Fibroblast of villous mesenchyme (primary cell): ENCODE results near the gene THBS2. TPM values are rescaled to one million over a fixed set of nuclear protein-coding genes. Genes with fewer than 3 reads are reported as not detected.

ENCODE experiments used
- DNase-seq: peaks from one replicate; pipeline ENCODE4 v3.0.0-alpha.2; 2010; ENCODE audit warnings: low read depth
- H3K4me3 ChIP-seq: 2 replicates; pipeline ENCODE4 v1.5.1; 2011; ENCODE audit warnings: low read depth, mild to moderate bottlenecking, low read length
- total RNA-seq: library from RNA; depleted of rRNA; stranded (reverse); fragments of >200 nt; gene quantifications from 2 replicates; pipeline ENCODE4 v1.2.3, GENCODE V29; 2012
- TF ChIP-seq, protein P1 (sequence below): IDR thresholded peaks from 2 replicates; pipeline ENCODE4 v1.5.1; 2012; ENCODE audit warnings: low read depth, mild to moderate bottlenecking, low read length; ENCODE audit not compliant: insufficient read depth

Gene THBS2
- total RNA-seq, 1 donor, result 374 TPM

DNA sequence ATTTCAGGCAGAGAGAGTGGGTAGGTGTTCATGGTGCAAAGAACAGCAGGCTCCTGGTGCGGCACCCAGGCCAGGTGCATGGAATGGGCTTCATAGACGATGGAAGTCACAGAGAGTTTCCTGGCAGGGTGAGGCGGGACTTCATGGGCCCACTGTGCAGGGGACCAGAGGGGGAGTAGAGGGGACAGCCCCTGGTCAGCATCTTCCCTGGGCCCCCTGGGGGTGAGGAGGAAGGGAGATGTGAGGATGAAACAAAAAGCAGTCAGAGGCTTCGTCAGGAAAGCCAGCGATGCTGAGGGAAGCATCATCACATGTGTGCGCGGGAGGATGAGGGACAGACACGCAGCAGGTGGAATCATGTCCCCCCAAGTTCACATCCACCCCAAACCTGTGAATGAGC lies 2.4 kb upstream of the THBS2 start:
- DNase-seq, result no peak
- TF ChIP-seq, protein P1, sequence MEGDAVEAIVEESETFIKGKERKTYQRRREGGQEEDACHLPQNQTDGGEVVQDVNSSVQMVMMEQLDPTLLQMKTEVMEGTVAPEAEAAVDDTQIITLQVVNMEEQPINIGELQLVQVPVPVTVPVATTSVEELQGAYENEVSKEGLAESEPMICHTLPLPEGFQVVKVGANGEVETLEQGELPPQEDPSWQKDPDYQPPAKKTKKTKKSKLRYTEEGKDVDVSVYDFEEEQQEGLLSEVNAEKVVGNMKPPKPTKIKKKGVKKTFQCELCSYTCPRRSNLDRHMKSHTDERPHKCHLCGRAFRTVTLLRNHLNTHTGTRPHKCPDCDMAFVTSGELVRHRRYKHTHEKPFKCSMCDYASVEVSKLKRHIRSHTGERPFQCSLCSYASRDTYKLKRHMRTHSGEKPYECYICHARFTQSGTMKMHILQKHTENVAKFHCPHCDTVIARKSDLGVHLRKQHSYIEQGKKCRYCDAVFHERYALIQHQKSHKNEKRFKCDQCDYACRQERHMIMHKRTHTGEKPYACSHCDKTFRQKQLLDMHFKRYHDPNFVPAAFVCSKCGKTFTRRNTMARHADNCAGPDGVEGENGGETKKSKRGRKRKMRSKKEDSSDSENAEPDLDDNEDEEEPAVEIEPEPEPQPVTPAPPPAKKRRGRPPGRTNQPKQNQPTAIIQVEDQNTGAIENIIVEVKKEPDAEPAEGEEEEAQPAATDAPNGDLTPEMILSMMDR, result no peak
- no peak overlapping the region for H3K4me3 ChIP-seq

DNA sequence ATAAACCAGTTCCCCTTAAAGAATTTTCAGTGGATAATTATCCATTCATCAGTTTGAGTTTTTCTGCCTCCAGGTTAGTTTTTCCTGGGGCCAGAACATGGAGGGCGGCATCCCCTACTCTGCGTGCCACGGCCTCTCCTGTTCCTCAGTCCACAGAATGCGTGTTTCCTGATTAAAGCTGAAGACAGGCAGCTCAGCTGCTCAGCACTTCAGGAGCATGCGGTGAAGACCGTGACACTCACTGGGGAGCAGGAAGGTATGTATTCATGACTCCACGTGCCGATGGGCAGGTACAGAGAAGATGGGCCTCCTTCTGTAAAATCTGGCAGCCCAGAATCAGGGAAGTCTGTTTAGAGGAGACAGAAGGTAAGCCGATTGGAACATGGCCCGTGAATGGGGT lies 2.0 kb upstream of the THBS2 start:
- TF ChIP-seq, protein P1, result no peak
- DNase-seq, result no peak
- H3K4me3 ChIP-seq, result no peak overlapping the region

DNA sequence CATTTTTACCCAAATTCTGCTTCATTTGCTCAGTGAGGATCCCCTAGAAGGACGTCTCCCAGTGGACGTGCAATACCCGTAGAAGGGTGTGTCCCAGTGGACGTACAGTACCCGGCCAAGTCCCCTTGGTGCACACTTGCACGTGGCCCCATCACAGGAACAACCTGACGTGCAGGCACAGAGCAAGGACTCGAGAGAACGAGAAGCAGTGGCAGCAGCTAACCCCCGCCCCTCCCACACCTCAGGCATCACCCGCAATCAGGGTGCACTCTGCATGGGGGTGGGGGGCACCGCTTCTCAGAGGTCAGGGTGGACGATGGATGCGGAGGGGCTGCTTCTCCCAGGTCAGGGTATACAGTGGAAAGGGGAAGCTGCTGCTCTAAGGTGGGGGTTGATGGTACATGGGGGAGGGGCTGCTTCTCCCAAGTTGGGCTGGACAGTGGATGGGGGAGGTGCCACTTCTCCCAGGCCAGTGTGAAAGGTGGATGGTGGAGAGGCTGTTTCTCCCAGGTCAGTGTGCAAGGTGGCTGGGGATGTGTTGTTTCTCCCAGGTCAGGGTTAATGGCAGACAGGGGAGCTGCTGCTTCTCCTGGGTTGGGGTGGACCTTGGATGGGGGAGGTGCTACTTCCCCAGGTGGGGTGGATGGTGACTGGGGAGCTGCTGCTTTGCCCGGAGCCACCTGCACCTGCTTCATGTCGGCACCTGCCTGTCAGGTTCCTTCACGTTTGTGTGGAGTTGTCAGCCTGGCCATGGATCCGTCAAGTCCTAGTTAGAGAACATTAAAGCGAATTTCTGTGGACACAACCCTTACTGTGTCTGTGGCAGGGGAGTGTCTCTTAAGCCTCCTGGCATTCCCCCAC lies 1.0 kb upstream of the THBS2 start:
- DNase-seq, result no peak
- H3K4me3 ChIP-seq, result no peak overlapping the region
- TF ChIP-seq, protein P1, result no peak

DNA sequence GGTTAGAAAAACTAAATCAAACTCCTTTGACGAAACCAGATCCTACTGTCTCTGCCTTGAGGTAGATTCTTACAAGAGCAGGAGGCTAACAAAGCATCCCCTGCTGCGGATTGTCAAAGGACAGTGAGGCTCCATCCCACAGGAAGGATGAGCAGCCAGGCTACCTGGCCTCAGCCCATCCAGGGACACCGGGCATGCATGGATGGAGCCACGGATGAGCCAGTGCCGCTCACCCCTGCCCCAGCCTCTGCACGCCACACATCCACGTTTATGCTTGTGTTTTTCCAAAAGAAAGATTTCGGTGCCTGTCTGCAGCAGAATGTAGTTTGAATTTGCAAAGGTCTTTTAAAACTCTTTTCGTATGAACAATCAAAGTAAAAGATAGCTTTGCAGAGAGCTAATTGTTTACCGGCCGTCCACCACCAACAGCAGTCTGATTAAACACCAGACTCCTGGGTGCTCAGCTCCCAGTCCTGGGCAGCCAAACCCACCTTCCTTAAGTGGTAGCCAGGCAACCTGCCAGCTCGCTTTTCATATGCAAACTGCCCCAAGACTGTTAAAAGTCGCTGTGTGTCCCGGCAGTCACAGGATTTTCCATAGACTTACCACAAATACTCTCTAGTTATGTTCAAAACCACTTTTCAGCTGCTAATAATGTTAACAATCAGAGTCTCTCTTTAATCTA lies 999 bp downstream of the THBS2 start:
- TF ChIP-seq, protein P1, result no peak
- peak; percentile 22 for DNase-seq
- H3K4me3 ChIP-seq, result peak overlapping the region; percentile 63

DNA sequence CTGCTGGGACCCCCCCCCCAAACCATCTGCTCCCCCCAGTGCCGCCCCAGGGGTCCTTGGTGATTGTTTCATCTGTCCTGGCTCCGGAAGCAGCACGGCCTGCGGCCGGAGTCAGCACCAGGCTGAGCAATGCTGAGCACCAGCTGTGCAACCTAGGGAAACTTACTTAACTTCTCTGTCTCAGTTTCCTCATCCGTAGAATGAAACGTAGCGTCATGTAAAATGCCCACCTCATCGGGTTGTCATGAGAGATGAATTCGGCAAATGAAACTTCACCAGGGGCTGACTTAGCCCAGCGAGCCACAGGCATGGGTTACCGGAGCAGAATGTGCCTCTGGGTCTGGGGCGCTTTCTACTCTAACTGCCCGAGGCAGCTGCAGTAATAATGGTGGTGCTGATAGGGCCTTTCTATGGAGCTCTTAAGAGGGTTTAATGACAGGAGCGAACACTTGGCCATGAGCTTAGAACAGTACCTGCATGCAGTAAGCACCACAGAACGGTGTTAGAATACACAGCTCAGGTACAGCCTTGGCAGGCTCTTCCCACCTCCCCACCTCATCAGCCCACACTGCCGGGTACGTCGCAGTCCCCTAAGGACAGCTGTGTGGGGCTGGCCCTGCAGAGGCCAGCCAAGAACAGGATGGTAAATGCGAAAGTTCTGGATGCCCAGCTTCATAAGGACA lies 1.7 kb downstream of the THBS2 start:
- TF ChIP-seq, protein P1, result no peak
- H3K4me3 ChIP-seq, result peak overlapping the region; percentile 63
- no peak for DNase-seq

DNA sequence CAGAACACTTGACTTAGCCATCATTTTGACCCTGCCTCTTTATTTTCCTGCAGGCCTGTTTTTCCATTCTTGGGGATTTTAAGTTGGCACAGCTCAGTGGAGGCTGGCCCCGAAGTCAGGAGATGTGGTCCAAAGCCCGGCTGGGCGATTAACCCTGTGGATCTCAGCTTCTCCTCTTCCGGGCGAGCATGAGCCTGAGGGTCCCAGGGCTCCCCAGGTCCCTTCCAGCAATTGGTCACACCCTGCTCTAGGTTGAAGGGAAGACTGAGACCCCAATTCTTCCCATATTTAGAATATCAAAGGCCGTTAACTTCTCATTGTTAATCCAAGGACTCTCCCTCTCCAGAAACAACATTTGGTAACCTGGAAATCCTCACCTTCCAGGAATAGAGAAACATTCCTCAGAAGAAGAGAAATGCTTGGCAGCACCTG lies 2.3 kb downstream of the THBS2 start:
- TF ChIP-seq, protein P1, result no peak
- peak overlapping the region; percentile 63 for H3K4me3 ChIP-seq
- no peak for DNase-seq
